Urothelium cell line (cell line): ENCODE data around the gene ERBB2.
"Not testable (repeated sequence)": the region's sequence is repeated elsewhere in the genome, so short reads cannot be mapped to it uniquely, and the experiment has no call there.

Experiments
- DNase-seq: peaks from one replicate; pipeline ENCODE4 v3.0.0; 2011; ENCODE audit warnings: low spot score, mixed read lengths
- FAIRE-seq: peaks from 2 replicates; lab custom pipeline; 2011; peaks lifted over from hg19 to GRCh38; lab: Jason Lieb, UNC

The ERBB2 gene

GRCh38 chr17:39701784-39702422 lies 2.0 kb downstream of the ERBB2 start:
- FAIRE-seq: no peak
- no peak for DNase-seq

GRCh38 chr17:39702901-39703893 lies 3.3 kb downstream of the ERBB2 start:
- FAIRE-seq (no peak), DNase-seq (no peak)

GRCh38 chr17:39703913-39704312 lies 4.0 kb downstream of the ERBB2 start:
- DNase-seq: no peak
- no peak for FAIRE-seq

DNA sequence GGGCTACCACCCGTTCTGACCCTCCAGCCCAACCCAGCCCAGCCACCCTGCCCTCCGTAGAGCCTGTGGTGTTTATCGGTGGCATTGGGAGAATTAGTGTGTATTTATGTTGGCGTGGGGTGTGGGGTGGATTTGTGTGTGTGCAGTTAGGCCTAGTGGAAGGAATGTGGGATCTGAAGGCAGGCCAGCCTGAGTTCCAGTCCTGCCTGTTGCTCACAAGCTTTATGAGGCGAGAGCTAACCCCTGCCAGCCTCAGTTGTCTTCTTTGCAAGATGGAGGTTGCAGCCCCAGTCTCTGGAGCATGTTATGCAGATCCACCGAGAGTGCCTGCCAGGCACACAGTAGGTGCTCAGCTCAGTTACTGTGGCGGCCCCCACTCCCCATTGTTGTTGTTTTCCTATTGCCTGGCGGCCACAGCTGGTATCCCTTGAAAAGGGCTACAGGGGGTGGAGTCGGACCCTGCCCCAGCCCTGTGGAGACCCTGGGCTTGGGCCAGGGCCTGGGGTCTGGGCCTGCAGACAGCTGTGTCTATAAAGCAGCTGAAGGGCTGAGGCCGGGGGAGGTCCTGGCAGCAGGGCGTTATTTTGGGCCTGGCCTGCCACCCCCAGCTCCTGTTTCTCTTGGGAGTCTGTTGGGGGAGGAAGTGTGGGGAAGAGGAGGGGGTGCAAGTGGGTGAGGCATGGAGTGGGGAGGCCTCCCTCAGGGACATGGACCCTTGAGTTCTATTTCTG lies 5.1 kb downstream of the ERBB2 start:
- FAIRE-seq (no peak), DNase-seq (no peak)

DNA sequence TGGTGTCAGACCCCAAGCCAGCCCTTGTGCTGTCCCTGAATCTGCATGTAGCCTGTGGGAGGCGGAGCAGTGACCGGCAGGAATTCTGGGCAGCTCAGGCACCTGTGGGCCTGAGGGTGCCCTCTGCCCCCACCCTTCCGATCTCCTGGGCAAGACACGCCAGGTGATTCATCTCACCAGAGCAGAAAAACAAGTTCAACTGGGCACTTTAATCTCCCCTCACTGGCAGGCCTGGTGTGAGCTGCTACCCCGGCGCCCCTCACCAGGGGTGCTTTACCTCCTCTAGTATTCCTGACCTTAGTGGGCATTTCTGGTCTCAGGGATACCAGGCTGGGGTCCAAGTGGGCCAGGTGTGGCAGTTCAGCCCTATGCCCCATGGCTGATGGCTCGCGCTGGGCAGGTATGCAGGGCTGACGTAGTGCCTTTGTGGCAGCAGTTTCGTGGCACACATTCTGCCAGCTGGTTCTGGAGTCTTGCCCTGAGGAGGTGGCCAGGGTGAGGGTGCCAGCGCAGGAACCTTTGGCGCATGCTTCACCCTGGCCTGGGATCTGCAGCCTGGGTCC lies 6.0 kb downstream of the ERBB2 start:
- DNase-seq (no peak), FAIRE-seq (no peak)

DNA sequence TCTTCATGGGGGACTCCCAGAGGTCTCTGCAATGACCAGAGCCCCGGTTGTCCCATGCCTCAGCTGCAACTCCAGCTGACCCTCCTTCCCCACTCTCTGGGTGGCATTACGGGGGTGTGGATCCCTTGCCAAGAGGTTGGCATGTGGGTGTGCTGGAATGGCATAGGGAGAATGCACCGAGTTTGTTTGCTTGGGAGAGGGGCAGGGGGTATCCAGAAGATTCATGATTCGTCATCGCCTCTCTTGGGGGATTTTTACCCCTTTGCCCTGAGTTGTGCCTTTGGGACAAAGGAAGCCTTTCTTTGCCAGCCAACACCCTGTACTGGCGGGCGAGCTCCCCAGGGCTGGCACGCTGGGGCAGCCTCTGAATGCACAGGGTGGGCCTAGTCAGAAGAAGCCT lies 6.5 kb downstream of the ERBB2 start:
- no peak for FAIRE-seq
- DNase-seq: no peak

GRCh38 chr17:39706921-39707337 lies 7.1 kb downstream of the ERBB2 start:
- DNase-seq (no peak), FAIRE-seq (no peak)

- FAIRE-seq (no peak), DNase-seq (no peak)
These were observed 9.6 kb downstream of the ERBB2 start for GRCh38 chr17:39709319-39709997.

GRCh38 chr17:39709998-39710964 lies 10.4 kb downstream of the ERBB2 start:
- DNase-seq (no peak), FAIRE-seq (no peak)

DNA sequence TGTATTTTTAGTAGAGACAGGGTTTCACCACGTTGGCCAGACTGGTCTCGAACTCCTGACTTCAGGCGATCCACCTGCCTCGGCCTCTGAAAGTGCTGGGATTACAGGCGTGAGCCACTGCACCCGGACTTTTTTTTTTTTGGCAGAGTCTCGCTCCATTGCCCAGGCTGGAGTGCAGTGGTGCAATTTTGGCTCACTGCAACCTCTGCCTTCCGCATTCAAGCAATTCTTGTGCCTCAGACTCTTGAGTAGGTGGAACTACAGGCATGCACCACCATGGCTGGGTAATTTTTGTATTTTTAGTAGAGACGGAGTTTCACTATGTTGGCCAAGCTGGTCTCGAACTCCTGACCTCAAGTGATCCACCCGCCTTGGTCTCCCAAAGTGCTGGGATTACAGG lies 11.2 kb downstream of the ERBB2 start:
- not testable (repeated sequence) for DNase-seq, FAIRE-seq

- FAIRE-seq (no peak), DNase-seq (no peak)
These were observed 12.0 kb downstream of the ERBB2 start for GRCh38 chr17:39711851-39712250.

DNA sequence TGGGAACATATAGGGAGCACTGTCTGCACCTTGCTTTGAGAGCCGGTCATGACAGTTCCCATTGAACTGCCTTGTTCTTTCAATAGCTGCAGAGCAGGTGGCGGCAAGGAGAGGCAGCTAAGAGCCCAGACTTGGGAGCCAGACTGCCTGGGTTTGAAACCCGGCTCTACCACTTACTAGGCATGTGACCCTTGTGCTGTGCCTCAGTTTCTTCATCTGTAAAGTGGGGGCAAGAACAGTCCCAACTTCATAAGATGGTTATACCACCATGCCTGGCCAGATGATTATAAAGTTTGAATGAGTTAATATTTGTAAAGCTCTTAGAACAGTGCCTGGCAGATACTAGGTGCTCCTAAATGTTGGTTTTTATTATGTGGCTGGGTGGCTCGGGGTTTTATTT lies 14.4 kb downstream of the ERBB2 start:
- DNase-seq (no peak), FAIRE-seq (no peak)

DNA sequence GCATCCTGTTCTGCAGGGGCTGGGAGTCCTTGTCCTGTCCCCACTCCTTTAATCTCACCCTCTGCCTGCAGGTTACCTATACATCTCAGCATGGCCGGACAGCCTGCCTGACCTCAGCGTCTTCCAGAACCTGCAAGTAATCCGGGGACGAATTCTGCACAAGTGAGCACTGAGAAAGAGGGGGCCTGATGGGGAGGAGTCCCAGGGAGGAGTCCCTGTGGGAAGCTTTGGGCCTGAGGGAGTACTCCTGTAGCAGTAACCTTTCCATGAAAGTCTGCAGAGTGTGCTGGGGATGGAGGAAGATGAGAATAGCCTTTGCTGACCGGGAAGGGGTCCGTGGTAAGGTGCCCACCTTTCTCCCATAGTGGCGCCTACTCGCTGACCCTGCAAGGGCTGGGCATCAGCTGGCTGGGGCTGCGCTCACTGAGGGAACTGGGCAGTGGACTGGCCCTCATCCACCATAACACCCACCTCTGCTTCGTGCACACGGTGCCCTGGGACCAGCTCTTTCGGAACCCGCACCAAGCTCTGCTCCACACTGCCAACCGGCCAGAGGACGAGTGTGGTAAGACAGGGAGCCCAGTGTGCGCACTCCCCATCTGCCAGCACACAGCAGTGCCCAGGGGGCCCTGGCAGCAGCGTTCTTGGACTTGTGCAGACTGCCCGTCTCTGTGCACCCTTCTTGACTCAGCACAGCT lies 15.7 kb downstream of the ERBB2 start:
- FAIRE-seq (no peak), DNase-seq (no peak)

DNA sequence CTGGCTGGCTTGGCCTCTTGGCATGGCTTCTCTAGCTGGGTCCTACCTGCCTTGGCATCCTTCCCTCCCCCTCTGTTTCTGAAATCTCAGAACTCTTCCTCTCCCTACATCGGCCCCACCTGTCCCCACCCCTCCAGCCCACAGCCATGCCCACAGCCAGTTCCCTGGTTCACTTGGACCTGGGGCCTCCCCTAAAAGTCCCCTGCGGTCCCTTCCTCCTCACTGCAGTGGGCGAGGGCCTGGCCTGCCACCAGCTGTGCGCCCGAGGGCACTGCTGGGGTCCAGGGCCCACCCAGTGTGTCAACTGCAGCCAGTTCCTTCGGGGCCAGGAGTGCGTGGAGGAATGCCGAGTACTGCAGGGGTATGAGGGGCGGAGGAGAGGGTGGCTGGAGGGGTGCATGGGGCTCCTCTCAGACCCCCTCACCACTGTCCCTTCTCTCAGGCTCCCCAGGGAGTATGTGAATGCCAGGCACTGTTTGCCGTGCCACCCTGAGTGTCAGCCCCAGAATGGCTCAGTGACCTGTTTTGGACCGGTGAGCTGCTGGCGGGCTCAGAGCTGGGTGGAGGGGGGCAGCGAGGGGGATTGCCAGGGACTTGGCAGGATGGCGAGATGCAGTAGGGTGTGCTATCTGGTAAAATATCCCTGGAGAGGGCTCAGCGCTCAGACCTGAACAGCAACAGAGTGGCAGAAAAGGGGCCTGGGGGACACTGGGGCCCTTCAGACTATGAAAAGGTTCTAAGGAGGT lies 16.4 kb downstream of the ERBB2 start:
- DNase-seq: no peak

DNA sequence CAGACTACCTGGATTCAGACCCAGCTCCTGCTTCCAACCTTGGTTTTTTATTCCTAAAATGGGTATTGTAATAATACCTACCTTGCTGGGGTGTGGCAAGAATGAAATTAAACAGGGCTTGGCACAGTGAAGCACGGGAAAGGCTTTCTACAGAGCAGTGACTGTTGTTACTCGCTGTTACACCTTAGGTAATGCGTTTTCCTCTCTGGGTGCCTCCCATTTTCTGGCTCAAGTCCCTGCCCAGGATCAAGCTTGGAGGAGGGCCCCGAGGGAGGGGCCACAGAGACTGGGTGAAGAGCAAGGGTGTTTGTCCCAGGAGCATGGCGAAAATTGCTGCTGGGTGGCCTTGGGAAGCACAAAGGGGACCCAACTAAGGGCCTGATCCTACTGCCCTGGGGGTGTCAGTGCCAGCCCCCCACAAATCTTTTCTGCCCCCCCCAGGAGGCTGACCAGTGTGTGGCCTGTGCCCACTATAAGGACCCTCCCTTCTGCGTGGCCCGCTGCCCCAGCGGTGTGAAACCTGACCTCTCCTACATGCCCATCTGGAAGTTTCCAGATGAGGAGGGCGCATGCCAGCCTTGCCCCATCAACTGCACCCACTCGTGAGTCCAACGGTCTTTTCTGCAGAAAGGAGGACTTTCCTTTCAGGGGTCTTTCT lies 17.1 kb downstream of the ERBB2 start:
- FAIRE-seq: no peak
- DNase-seq: no peak

More for the DNA sequence above, 16.4 kb downstream of the ERBB2 start:
- FAIRE-seq: no peak

GRCh38 chr17:39717660-39718059 lies 17.8 kb downstream of the ERBB2 start:
- DNase-seq (no peak), FAIRE-seq (no peak)

- DNase-seq (no peak), FAIRE-seq (no peak)
These were observed 19.9 kb downstream of the ERBB2 start for GRCh38 chr17:39719563-39720355.
